Effector memory CD4-positive, alpha-beta T cell (primary cell): ENCODE measurements around the gene TXNDC9.
"Not testable (repeated sequence)": the region's sequence is repeated elsewhere in the genome, so short reads cannot be mapped to it uniquely, and the experiment has no call there.

Source experiments
- DNase-seq, 3 donors: peaks; one replicate each; pipeline ENCODE4 v3.0.0-alpha.2; 2020
- H3K27ac ChIP-seq: 2 replicates; pipeline ENCODE4 v1.7.0; 2013; ENCODE audit warnings: mild to moderate bottlenecking, low read length, moderate library complexity; ENCODE audit not compliant: insufficient read depth, poor library complexity, severe bottlenecking
- H3K27me3 ChIP-seq: replicated peaks from 2 replicates; pipeline ENCODE4 v1.7.0; 2013; ENCODE audit warnings: mild to moderate bottlenecking, low read length; ENCODE audit not compliant: insufficient read depth, control insufficient read depth, poor library complexity, severe bottlenecking
- H3K36me3 ChIP-seq: 2 replicates; pipeline ENCODE4 v1.7.0; 2013; ENCODE audit warnings: mild to moderate bottlenecking, low read length, moderate library complexity; ENCODE audit not compliant: control insufficient read depth, insufficient read depth
- H3K4me1 ChIP-seq: 2 replicates; pipeline ENCODE4 v1.7.0; 2013; ENCODE audit warnings: low read length, mild to moderate bottlenecking; ENCODE audit not compliant: control insufficient read depth, insufficient read depth, poor library complexity, severe bottlenecking
- H3K4me3 ChIP-seq: 2 replicates; pipeline ENCODE4 v1.7.0; 2013; ENCODE audit warnings: low read length, low read depth, mild to moderate bottlenecking; ENCODE audit not compliant: insufficient read depth, poor library complexity, severe bottlenecking
- H3K9me3 ChIP-seq: 2 replicates; pipeline ENCODE4 v1.7.0; 2013; ENCODE audit warnings: mild to moderate bottlenecking, low read length, moderate library complexity; ENCODE audit not compliant: control insufficient read depth
- total RNA-seq, 3 donors: gene quantifications; one replicate each; lab custom pipeline; 2026; lab: John Stamatoyannopoulos, UW

The TXNDC9 gene
- total RNA-seq: 8.7 to 13.0 (median 11.8) reads per million in 3 donors

DNA sequence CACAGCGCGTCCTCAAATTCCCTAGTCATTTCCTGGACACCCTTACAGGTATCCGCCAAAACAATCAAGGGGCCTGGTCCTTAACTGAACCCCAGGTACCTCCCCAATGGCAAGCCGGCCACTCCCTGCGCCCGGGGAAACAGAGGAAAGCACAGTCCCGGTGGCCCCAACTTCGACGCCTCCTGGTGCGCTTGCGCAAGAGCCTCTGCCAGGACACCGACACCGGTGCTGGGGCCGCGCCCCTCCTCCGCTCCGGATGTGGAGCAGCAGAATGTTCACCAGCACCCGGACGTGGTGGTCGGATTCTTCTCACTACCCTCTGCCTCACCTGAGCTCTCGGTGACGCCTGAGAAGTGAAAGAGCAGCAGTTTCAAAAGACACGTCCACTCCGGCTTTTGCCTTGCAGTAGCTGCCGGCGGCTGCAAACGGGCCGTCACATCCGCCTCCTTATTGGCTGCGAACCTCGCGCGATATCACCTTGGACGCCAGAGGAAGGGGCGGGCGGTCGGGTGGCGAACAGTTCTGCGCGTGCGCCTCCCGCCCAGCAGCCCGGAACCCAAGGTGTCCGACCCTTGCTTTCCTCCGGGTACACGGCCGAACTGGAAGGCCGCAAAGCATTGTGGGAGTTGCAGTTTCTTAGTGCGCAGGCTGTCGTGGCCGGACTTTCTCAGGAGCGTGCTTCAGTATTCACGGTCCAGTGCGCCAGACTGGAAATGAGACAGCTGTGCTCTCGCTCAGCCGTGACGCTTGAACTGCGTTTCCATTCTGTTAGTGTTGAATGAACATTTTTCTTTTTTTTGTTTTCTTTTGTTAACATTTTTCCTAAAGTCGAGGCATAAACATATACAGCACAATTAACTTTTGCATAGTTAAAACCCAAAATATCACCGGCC, at the start of gene TXNDC9:
TSS of gene TXNDC9 (minus strand) at position 423 of the 893 bp plus-strand sequence. CDS start 3,123 bp downstream, outside the sequence.
- H3K27me3 ChIP-seq: no peaks in the 10 kb centered on the region
- H3K4me3 ChIP-seq: peak within 1 kb of the TSS; percentile 93
- H3K4me1 ChIP-seq: peaks cover 16% of the 10 kb centered on the region
- peaks cover 17% of the 10 kb centered on the region for H3K36me3 ChIP-seq
- peak within 1 kb of the TSS; percentile 85 for H3K27ac ChIP-seq
- DNase-seq: peak; percentile 95 to 97 (median 97)
- no peaks in the 10 kb centered on the region for H3K9me3 ChIP-seq

- H3K27me3 ChIP-seq: no peaks in the 10 kb centered on the region
- H3K27ac ChIP-seq: no peak overlapping the region
- H3K36me3 ChIP-seq: peaks cover 36% of the 10 kb centered on the region
- no peaks in the 10 kb centered on the region for H3K4me1 ChIP-seq
- H3K4me3 ChIP-seq: no peak overlapping the region
- DNase-seq: no peak
- no peaks in the 10 kb centered on the region for H3K9me3 ChIP-seq
Measured at GRCh38 chr2:99382143-99382542, 46.0 kb upstream of the TXNDC9 start.

DNA sequence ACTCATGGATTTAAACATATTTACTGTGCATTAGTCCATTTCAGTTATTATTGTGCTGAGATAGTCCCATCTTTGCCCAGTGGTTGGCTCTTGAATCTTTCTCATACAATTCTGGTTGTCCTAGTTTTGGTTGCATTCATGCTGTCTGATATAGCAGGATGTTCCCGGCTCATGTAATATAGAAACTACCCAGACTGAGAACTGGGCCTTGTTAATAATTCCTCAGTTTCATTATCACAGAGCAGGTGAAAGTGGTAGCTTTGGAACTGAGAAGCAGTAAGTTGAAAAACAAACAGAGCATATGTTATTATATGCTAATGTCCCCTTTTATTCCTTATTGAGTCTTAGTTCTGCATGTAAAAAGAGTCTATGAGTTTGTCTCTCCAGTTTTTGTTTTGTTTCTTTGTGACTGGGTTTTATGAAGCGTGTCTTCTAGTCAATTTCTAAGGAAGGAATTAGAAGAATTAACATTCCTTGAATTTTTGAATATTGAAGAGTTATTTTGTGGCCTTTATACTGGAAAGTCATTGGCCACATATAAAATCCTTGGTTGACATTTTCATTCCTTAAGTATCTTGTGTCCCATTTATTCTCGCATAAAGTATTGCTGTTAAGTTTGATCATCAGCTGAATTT, 44.4 kb upstream of the TXNDC9 start:
- H3K9me3 ChIP-seq: no peaks in the 10 kb centered on the region
- peaks cover 50% of the 10 kb centered on the region for H3K36me3 ChIP-seq

GRCh38 chr2:99377879-99378278, 41.7 kb upstream of the TXNDC9 start:
- H3K36me3 ChIP-seq: peaks cover 54% of the 10 kb centered on the region
- DNase-seq: no peak

More for the DNA sequence above, 44.4 kb upstream of the TXNDC9 start:
- H3K27me3 ChIP-seq: no peaks in the 10 kb centered on the region
- no peak overlapping the region for H3K4me3 ChIP-seq
- H3K4me1 ChIP-seq: no peaks in the 10 kb centered on the region
- no peak for DNase-seq
- no peak overlapping the region for H3K27ac ChIP-seq

DNA sequence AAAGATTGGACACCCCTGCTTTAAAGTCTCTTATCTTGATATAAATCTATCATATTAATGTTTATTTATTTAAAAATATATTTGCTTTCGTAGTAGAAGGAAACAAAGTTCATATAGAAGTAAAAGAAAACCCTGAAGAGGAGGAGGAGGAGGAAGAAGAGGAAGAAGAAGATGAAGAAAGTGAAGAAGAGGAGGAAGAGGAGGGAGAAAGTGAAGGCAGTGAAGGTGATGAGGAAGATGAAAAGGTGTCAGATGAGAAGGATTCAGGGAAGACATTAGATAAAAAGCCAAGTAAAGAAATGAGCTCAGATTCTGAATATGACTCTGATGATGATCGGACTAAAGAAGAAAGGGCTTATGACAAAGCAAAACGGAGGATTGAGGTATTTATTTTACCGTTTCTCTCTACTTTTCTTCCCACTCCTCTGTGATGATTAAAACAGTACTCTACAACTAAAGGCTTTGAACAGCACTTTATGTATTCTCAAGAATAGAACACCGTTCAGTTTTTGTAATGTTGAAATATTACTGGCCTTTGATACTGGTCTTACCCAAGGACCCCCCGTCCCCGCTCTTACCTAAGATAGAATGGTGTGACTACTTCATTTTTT, 40.2 kb upstream of the TXNDC9 start:
- no peaks in the 10 kb centered on the region for H3K4me1 ChIP-seq
- DNase-seq: no peak
- H3K4me3 ChIP-seq: no peak overlapping the region
- no peaks in the 10 kb centered on the region for H3K9me3 ChIP-seq
- H3K27ac ChIP-seq: no peak overlapping the region
- H3K36me3 ChIP-seq: peaks cover 62% of the 10 kb centered on the region
- no peaks in the 10 kb centered on the region for H3K27me3 ChIP-seq

More at GRCh38 chr2:99377879-99378278, 41.7 kb upstream of the TXNDC9 start:
- Histone ChIP-seq H3K27ac (no peak overlapping the region), H3K9me3 (no peaks in the 10 kb centered on the region), H3K4me1 (no peaks in the 10 kb centered on the region), H3K4me3 (no peak overlapping the region), H3K27me3 (no peaks in the 10 kb centered on the region)

- Histone ChIP-seq H3K9me3 (no peaks in the 10 kb centered on the region), H3K27ac (no peak overlapping the region), H3K27me3 (no peaks in the 10 kb centered on the region), H3K4me3 (no peak overlapping the region), H3K36me3 (peaks cover 64% of the 10 kb centered on the region), H3K4me1 (no peaks in the 10 kb centered on the region)
- no peak for DNase-seq
Measured at GRCh38 chr2:99374747-99375146, 38.6 kb upstream of the TXNDC9 start.

DNA sequence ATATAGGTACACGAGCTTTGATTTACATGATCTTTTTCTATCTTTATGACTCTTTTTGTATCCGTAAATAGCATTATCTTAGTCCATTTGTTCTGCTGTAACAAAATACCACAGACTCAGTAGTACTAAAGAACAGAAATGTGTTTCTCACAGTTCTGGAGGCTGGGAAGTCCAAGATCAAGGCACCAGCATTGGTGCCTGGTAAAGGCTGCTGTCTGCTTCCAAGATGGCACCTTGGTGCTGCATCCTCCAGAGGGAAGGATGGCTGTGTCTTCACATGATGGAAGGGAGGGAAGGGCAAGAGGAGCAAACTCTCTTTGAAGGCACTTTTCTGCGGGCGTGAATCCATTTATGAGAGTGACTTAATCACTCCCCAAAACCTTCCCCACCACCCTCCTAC, 37.0 kb upstream of the TXNDC9 start:
- no peak for DNase-seq
- Histone ChIP-seq H3K4me1 (no peaks in the 10 kb centered on the region), H3K36me3 (peaks cover 64% of the 10 kb centered on the region), H3K27me3 (no peaks in the 10 kb centered on the region), H3K9me3 (no peaks in the 10 kb centered on the region), H3K4me3 (no peak overlapping the region), H3K27ac (no peak overlapping the region)

- not testable (repeated sequence) for H3K27me3 ChIP-seq, H3K4me3 ChIP-seq, H3K27ac ChIP-seq, DNase-seq, H3K9me3 ChIP-seq, H3K4me1 ChIP-seq
- H3K36me3 ChIP-seq: peaks cover 70% of the 10 kb centered on the region
Measured at GRCh38 chr2:99368854-99369253, 32.7 kb upstream of the TXNDC9 start.

DNA sequence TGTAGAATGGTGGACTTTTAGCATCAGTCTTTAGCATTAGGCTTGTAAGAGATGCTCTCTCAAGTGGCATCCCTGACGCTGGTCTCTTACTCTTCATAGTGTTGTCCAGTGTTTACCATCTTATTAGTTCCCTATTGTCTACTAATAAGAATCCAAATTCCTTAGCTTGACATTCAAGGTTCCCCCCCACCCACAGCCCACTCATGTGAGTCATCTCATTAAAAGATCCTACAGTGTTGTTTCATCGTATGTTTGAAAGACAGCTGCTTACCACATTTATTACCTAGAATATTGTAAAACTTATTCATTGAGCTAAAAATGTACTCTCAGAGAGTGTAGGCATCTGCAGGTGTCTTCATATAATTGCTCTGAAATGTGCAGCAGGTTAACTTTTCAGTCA, 29.5 kb upstream of the TXNDC9 start:
- H3K36me3 ChIP-seq: peaks cover 73% of the 10 kb centered on the region
- no peaks in the 10 kb centered on the region for H3K4me1 ChIP-seq
- H3K27me3 ChIP-seq: no peaks in the 10 kb centered on the region
- no peak overlapping the region for H3K27ac ChIP-seq
- no peaks in the 10 kb centered on the region for H3K9me3 ChIP-seq
- no peak overlapping the region for H3K4me3 ChIP-seq
- no peak for DNase-seq

DNA sequence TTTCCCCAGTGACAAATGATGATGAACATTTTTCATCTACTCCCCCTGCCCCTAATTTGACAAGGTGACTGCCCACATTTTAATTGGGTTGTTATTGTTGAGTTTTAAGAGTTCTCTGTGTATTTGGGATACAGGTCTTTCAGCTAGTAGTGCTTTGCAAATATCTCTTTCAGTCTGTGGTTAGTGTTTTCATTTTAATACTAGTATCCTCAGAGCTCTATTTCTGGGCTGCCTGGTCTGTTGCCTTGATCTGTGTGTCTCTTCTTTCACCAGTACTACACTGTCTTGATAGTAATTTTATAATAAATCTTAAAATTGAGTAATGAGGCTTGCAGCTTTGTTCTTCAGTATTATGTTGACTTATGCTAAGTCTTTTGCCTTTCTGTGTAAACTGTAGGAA, 20.7 kb upstream of the TXNDC9 start:
- no peaks in the 10 kb centered on the region for H3K27me3 ChIP-seq
- H3K36me3 ChIP-seq: peaks cover 14% of the 10 kb centered on the region
- no peak overlapping the region for H3K27ac ChIP-seq
- DNase-seq: no peak
- no peak overlapping the region for H3K4me3 ChIP-seq
- peaks cover 2% of the 10 kb centered on the region for H3K4me1 ChIP-seq
- H3K9me3 ChIP-seq: no peaks in the 10 kb centered on the region
